Transverse colon (tissue), 4 donors: ENCODE data around the gene POLE. TPM values are rescaled to one million over a fixed set of nuclear protein-coding genes. Genes with fewer than 3 reads are reported as not detected.

Source experiments
- DNase-seq: peaks from one replicate; pipeline ENCODE4 v3.0.0-alpha.2; 2019
- H3K27ac ChIP-seq, 4 donors: fragments of 200-600 bp; sonication (generic); 2 replicates each; pipeline ENCODE4 v1.5.1; 2016 to 2018; ENCODE audit warnings: inconsistent platforms in 4 of 4
- H3K27me3 ChIP-seq: fragments of 200-600 bp; sonication (generic); 2 replicates; pipeline ENCODE4 v1.5.1; 2017; ENCODE audit warnings: inconsistent platforms
- H3K36me3 ChIP-seq, 4 donors: fragments of 200-600 bp; sonication (generic); 2 replicates each; pipeline ENCODE4 v1.5.1; 2017 to 2019; ENCODE audit warnings: inconsistent platforms in 4 of 4
- H3K4me1 ChIP-seq, 4 donors: fragments of 200-600 bp; sonication (generic); 2 replicates each; pipeline ENCODE4 v1.5.1; 2017 to 2020; ENCODE audit warnings: inconsistent platforms in 4 of 4
- H3K4me3 ChIP-seq, 4 donors: fragments of 200-600 bp; sonication (generic); 1 replicate in 1 of 4; 2 replicates in 3 of 4; pipeline versions ENCODE4 v1.5.1 to v1.6.1; 2017 to 2019; ENCODE audit warnings: inconsistent platforms in 4 of 4
- H3K9me3 ChIP-seq, 2 donors: fragments of 200-600 bp; sonication (generic); 2 replicates each; pipeline ENCODE4 v1.5.1; 2017 to 2019; ENCODE audit warnings: inconsistent platforms in 2 of 2
- EP300 ChIP-seq: sonication (generic); formaldehyde crosslinking; IDR thresholded peaks from one replicate; pipeline ENCODE4 v1.6.1; 2017; ENCODE audit warnings: antibody characterized with exemption, low read depth
- POLR2A ChIP-seq: fragments of 450-650 bp; IDR thresholded peaks from one replicate; pipeline ENCODE4 v1.6.1; 2016; ENCODE audit warnings: antibody characterized with exemption, mild to moderate bottlenecking, moderate library complexity
- POLR2AphosphoS5 ChIP-seq, 3 donors: sonication (generic); formaldehyde crosslinking; IDR thresholded peaks; one replicate each; pipeline ENCODE4 v1.6.1; 2016; ENCODE audit warnings: antibody characterized with exemption in 3 of 3
- WGBS, 2 donors: methylation state at CpG; one replicate each; pipeline ENCODE4 v1.1.5; 2018; ENCODE audit warnings: low coverage in 1 of 2; 5-methylcytosine and 5-hydroxymethylcytosine counted together
- in situ Hi-C, 4 donors: fragments of 200-750 bp; cut with MboI; loops; one replicate each; pipeline versions ENCODE4 v1.15.0 to v1.15.1; 2017; ENCODE audit warnings: low sequenced_read_pairs in 3 of 4, low pct_ligation_motif_present in 1 of 4, low pct_unique_long_range_greater_than_20kb in 1 of 4
- intact Hi-C: fragments of 100-400 bp; cut with DNase I; formaldehyde crosslinking; loops from one replicate; pipeline ENCODE4 v1.15.1; 2023; ENCODE audit warnings: low total_unique reads
- total RNA-seq, 4 donors: library from RNA; depleted of rRNA; stranded (reverse); fragments of >200 nt; gene quantifications; one replicate each; pipeline ENCODE4 v1.1.0, GENCODE V29; 2016
- TF ChIP-seq, protein P1 (sequence below), 5 experiments: fragments of 200-600 bp in 3 of 5; fragments of 450-650 bp in 2 of 5; sonication (generic) in 3 of 5; IDR thresholded peaks; 1 replicate in 2 of 5; 2 replicates in 3 of 5; pipeline ENCODE4 v1.5.1; 2016 to 2017; ENCODE audit warnings: antibody characterized with exemption in 5 of 5, inconsistent platforms in 3 of 5, mild to moderate bottlenecking in 2 of 5, moderate library complexity in 1 of 5

POLE gene
- total RNA-seq, 4 donors from 2014 or later = 57.0 to 204 (median 74.1) TPM

DNA sequence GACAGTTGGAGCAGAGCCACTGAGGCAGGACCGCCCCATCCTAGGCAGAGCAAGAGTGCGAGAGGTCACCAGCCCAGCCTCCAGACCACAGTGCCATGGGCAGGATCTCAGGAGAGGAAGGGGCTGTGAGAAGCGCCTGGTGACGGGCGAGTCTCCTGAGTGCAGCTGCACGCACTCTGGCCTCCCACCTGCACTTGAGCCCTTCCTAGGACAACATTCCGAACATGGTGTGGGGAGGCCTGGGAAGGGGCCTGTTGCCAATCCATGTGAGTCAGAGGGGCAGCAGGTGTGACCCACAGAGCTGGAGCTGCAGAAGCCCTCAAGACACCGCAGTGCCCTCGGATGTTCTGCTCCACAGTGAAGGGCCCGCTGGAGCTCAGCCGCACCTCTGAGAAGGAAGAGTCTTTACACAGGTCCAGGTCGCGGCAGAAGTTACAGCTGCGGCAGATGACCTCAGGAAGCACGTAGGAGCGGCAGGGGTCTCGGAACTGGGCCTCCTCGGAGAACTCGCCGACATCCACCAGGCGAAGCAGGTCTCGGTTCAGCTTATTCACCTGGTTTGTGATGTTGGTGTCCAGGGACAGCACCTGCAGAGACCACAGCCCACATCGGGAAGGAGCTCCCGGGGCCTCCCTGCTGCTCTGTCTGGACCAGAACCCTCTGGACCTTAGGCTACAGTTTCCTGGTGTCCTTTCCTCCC is 61.3 kb downstream of the POLE start:
- intact Hi-C loops = no loop called here

DNA sequence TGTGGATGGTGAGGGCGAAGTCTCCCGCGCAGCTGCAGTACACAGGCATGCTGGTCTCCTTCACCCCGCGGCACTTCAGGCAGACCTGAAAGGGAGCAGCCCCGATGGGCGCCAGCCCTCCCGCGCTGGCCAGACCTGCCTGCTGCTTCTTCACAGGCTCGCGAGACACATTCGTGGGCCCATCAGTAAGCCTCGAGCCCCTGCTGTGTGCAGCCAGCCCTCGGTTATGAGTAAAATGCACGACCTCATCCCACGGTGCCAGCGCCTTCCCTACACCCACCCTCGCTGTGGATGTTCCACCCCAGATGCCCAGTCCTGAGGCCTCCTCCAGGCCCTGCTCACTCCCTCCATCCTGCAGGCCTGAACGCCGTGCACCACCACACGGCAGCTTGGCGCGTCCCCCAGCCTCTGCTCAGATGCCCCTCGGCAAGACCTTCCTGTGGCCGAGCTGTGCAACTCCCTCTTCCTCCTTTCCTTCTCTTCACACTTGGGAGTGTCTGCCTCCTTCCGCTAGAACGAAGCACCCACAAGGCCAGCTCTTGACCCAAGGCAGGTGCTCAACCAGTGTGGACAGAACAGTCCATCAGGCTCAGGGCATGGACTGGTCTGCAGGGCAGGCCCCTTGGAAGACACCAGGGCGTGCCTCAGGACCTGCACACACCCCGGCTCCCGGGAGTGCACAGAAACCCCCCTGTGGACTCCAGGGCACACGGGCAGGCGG is 62.1 kb downstream of the POLE start:
- in situ Hi-C loops = loop anchor here in 3 of 4 donors (25.0 kb wide), 1 partner anchor 213 kb away; no protein-coding TSS in a partner anchor
- Histone ChIP-seq H3K4me1 (peaks cover 0 to 15% (median 8%) of the 10 kb centered on the region in 4 donors), H3K36me3 (peaks cover 0 to 4% (median under 1%) of the 10 kb centered on the region in 4 donors), H3K9me3 (no peaks in the 10 kb centered on the region), H3K27me3 (peaks cover 12% of the 10 kb centered on the region), H3K4me3 (no peak overlapping the region), H3K27ac (no peak overlapping the region)
- intact Hi-C loops = loop anchor here (5.0 kb wide), 1 partner anchor 208 kb away; no protein-coding TSS in a partner anchor
- 86 to 94% methylated on average over 6 to 32 of the region's 32 CpGs for WGBS, 2 donors
- TF ChIP-seq EP300 (no peak), POLR2AphosphoS5 (IDR thresholded peaks at IDR 0.05) (no peak), POLR2A (no peak)
- TF ChIP-seq, protein P1, sequence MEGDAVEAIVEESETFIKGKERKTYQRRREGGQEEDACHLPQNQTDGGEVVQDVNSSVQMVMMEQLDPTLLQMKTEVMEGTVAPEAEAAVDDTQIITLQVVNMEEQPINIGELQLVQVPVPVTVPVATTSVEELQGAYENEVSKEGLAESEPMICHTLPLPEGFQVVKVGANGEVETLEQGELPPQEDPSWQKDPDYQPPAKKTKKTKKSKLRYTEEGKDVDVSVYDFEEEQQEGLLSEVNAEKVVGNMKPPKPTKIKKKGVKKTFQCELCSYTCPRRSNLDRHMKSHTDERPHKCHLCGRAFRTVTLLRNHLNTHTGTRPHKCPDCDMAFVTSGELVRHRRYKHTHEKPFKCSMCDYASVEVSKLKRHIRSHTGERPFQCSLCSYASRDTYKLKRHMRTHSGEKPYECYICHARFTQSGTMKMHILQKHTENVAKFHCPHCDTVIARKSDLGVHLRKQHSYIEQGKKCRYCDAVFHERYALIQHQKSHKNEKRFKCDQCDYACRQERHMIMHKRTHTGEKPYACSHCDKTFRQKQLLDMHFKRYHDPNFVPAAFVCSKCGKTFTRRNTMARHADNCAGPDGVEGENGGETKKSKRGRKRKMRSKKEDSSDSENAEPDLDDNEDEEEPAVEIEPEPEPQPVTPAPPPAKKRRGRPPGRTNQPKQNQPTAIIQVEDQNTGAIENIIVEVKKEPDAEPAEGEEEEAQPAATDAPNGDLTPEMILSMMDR (IDR thresholded peaks at IDR 0.05) = no peak
- no peak for DNase-seq

More for the DNA sequence above, 61.3 kb downstream of the POLE start:
- Histone ChIP-seq H3K27me3 (peaks cover 3% of the 10 kb centered on the region), H3K36me3 (peaks cover 0 to 9% (median 2%) of the 10 kb centered on the region in 4 donors), H3K4me3 (no peak overlapping the region), H3K9me3 (no peaks in the 10 kb centered on the region), H3K27ac (no peak overlapping the region), H3K4me1 (peaks cover 0 to 15% (median 8%) of the 10 kb centered on the region in 4 donors)
- in situ Hi-C loops = no loop called here
- TF ChIP-seq, protein P1 (IDR thresholded peaks at IDR 0.05) = no peak
- TF ChIP-seq EP300 (no peak), POLR2AphosphoS5 (IDR thresholded peaks at IDR 0.05) (no peak), POLR2A (no peak)
- WGBS, 2 donors = 97% methylated on average over 23 of the region's 24 CpGs; no CpG with 5 or more reads in 1 of the 2 donors
- no peak for DNase-seq

DNA sequence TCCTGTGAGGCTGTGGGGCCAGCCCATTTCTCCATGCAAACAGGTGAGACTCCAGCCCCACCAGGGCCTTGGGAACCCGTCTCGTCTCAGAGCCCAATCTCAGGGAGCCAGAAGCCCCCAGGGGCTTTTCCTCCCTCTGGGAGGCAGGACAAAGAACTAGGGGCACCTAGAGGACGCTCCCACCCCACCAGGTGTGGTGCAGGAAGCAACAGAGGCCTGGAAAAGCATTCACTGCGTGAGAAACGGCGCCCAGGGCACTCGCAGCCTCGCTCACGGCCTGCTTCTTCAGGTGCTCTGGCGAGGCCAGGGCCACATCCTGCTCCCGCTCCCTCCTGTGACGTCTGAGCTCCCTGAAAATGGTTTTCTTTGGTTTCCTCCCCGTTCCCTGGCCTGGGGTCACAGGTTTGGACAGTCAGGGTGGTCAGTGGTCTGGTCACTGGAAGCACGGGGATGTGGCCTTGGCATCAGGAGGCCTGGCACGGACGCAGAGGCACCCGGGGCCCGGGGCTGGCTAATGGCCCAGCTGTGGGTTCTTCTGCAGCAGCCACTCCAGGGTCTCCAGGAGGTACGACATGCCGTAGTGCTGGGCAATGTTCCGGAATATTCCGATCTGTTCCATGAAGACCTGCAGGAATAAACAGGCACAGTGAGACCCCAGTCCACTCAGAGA is 62.8 kb downstream of the POLE start:
- in situ Hi-C loops = loop anchor here in 3 of 4 donors (25.0 kb wide), 1 partner anchor 212 kb away; no protein-coding TSS in a partner anchor
- Histone ChIP-seq H3K4me1 (peaks cover 0 to 15% (median 8%) of the 10 kb centered on the region in 4 donors), H3K9me3 (no peaks in the 10 kb centered on the region), H3K4me3 (no peak overlapping the region), H3K36me3 (no peaks in the 10 kb centered on the region), H3K27me3 (peaks cover 19% of the 10 kb centered on the region), H3K27ac (no peak overlapping the region)
- TF ChIP-seq, protein P1 (IDR thresholded peaks at IDR 0.05) = no peak
- no peak for TF ChIP-seq EP300
- TF ChIP-seq POLR2A = no peak
- intact Hi-C loops = loop anchor here (5.0 kb wide), 1 partner anchor 207 kb away; no protein-coding TSS in a partner anchor
- no peak for DNase-seq
- 92 to 95% methylated on average over 9 to 22 of the region's 22 CpGs for WGBS, 2 donors
